Neural crest cell (in vitro differentiated cells): ENCODE data around the gene ATOH7. TPM values are rescaled to one million over a fixed set of nuclear protein-coding genes. Genes with fewer than 3 reads are reported as not detected.

Experiments
- DNase-seq: peaks from one replicate; pipeline ENCODE4 v3.0.0; 2021; ENCODE audit warnings: low read depth, mixed read lengths, low spot score
- H3K27ac Mint-ChIP-seq: one replicate; pipeline ENCODE4 v1.8.0; 2021; ENCODE audit warnings: mild to moderate bottlenecking, mixed read lengths; ENCODE audit not compliant: unreplicated experiment
- H3K27me3 Mint-ChIP-seq: 2 replicates; pipeline ENCODE4 v1.8.0; 2021; ENCODE audit warnings: low read depth, mild to moderate bottlenecking, mixed read lengths
- H3K36me3 Mint-ChIP-seq: 2 replicates; pipeline ENCODE4 v1.8.0; 2021; ENCODE audit warnings: low read depth, mild to moderate bottlenecking, mixed read lengths
- H3K4me1 Mint-ChIP-seq: 2 replicates; pipeline ENCODE4 v1.8.0; 2021; ENCODE audit warnings: mixed read lengths
- H3K4me3 Mint-ChIP-seq: one replicate; pipeline ENCODE4 v1.8.0; 2021; ENCODE audit warnings: mild to moderate bottlenecking, mixed read lengths
- H3K9me3 Mint-ChIP-seq: 2 replicates; pipeline ENCODE4 v1.8.0; 2021; ENCODE audit warnings: mixed read lengths
- total RNA-seq: library from RNA; stranded (reverse); gene quantifications from 2 replicates; pipeline ENCODE4 v1.2.1, GENCODE V29; 2021
- TF ChIP-seq, protein P1 (sequence below): fragments of 200-600 bp; sonication (generic); conservative IDR thresholded peaks from 2 replicates; pipeline ENCODE4 v1.5.0; 2021; ENCODE audit warnings: antibody characterized with exemption, mild to moderate bottlenecking

The ATOH7 gene
- total RNA-seq, 1 donor from 2014 or later, result 0.84 TPM

DNA sequence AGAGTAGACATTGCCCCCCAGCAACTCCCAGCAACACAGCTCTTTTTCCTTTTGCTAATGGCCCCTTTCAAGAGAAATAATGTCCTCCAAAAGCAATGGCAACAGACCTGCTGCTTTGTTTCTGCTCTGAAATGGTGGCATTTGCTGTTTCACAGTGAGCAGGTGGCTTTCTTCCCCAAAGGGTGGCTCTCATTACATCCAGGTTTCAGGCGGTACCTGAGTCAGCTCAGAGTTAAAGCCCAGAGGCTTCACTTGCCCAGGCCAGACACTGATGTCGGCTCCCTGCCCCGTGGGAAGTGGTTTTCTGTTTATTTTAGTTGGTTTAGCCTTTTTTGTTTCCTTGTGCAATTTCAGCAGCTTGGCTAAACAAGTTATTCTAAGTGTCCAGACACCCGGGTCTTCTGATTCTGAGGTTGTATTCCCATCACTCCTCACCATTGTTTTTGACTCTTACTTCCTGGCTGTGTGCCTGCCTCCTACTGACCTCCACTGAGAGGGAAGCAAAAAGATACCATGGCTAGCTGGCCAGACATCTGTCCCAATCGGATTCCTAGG lies 7.8 kb upstream of the ATOH7 start:
- TF ChIP-seq, protein P1, sequence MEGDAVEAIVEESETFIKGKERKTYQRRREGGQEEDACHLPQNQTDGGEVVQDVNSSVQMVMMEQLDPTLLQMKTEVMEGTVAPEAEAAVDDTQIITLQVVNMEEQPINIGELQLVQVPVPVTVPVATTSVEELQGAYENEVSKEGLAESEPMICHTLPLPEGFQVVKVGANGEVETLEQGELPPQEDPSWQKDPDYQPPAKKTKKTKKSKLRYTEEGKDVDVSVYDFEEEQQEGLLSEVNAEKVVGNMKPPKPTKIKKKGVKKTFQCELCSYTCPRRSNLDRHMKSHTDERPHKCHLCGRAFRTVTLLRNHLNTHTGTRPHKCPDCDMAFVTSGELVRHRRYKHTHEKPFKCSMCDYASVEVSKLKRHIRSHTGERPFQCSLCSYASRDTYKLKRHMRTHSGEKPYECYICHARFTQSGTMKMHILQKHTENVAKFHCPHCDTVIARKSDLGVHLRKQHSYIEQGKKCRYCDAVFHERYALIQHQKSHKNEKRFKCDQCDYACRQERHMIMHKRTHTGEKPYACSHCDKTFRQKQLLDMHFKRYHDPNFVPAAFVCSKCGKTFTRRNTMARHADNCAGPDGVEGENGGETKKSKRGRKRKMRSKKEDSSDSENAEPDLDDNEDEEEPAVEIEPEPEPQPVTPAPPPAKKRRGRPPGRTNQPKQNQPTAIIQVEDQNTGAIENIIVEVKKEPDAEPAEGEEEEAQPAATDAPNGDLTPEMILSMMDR, result no peak
- no peak for DNase-seq
- Mint-ChIP-seq H3K27me3 (no peaks in the 10 kb centered on the region), H3K4me3 (no peak overlapping the region), H3K9me3 (no peaks in the 10 kb centered on the region), H3K36me3 (no peaks in the 10 kb centered on the region), H3K27ac (no peak overlapping the region), H3K4me1 (no peaks in the 10 kb centered on the region)

DNA sequence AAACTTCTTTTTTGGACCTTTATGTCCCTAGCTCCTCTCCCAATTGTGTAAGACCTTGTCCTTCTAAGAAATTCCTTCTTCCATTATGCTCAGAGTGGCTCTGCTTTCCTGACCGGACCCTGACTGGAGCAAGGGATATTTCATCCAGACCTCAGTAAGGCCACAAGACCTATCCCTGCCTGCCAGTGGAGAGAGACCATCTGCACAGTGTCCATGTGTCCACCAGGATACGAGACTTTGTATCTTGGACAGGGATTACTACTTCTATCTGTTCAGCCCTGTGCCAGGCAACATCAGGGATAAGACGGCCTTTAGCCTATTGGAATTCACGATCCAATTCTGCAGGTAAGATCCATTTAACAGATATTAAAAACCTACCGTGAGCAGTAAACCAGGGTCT lies 7.2 kb upstream of the ATOH7 start:
- no peaks in the 10 kb centered on the region for H3K9me3 Mint-ChIP-seq
- H3K27ac Mint-ChIP-seq, result no peak overlapping the region
- TF ChIP-seq, protein P1, result no peak
- no peaks in the 10 kb centered on the region for H3K36me3 Mint-ChIP-seq
- H3K4me3 Mint-ChIP-seq, result no peak overlapping the region
- H3K4me1 Mint-ChIP-seq, result no peaks in the 10 kb centered on the region
- H3K27me3 Mint-ChIP-seq, result peaks cover under 1% of the 10 kb centered on the region
- DNase-seq, result no peak

DNA sequence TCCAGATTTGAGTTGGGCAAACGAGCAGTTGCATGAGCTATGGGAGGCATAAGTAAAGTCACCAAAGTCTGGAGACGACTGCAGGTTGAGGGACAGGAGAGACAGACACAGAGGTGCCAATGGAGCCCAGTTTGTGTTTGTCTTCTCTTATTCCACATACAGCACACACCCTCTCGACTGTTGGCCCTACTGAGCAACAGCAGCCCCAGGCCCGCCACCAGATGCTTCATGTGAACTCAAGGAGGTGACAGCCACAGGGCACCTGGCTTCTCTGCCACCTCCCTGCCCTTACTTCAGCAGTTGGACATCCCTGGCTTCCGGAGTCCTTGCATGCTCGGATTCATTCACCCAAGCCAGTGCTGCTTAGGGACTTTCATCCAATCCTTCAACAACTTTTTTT lies 6.5 kb upstream of the ATOH7 start:
- H3K27me3 Mint-ChIP-seq, result peaks cover 7% of the 10 kb centered on the region
- no peaks in the 10 kb centered on the region for H3K4me1 Mint-ChIP-seq
- H3K4me3 Mint-ChIP-seq, result no peak overlapping the region
- TF ChIP-seq, protein P1, result no peak
- no peaks in the 10 kb centered on the region for H3K9me3 Mint-ChIP-seq
- no peaks in the 10 kb centered on the region for H3K36me3 Mint-ChIP-seq
- no peak overlapping the region for H3K27ac Mint-ChIP-seq
- no peak for DNase-seq

DNA sequence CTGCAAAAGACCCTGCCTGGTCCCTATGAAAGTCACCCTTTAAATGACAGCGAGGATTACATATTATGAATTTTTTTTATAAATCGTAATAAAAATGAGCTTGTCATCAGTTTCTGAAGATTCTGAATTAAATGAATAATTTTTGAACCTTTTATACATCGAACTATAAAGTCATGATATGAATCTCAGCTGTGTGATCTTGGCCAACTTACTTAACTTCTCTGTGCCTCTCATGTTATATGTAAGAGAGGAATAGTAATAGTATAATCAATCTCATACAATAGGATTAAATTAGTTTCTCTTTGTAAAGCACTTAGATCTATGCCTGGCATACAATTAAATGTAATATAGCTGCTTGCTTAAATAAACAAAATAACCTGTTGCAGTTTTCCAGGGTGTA lies 5.3 kb upstream of the ATOH7 start:
- Mint-ChIP-seq H3K27me3 (peaks cover 14% of the 10 kb centered on the region), H3K4me1 (peaks cover 6% of the 10 kb centered on the region), H3K4me3 (no peak overlapping the region), H3K27ac (no peak overlapping the region), H3K9me3 (no peaks in the 10 kb centered on the region), H3K36me3 (no peaks in the 10 kb centered on the region)
- no peak for DNase-seq
- TF ChIP-seq, protein P1, result no peak

DNA sequence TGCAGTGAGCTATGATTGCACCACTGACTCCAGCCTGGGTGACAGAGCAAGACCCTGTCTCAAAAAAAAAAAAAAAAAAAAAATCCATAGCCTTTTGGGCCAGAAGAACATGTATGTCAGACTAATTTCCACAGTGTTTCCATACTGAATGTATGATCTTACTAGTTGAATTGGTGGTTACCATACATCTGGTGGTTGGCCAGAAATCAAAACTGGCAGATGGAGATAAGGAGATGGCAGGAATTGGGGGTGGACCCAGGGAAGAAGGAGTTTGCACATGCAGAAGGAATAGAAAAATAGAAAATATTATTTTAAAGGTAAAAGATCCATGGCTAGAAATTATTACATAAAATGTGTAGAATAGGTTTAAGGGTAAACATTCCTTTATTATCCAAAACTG lies 3.7 kb upstream of the ATOH7 start:
- H3K27me3 Mint-ChIP-seq, result peaks cover 23% of the 10 kb centered on the region
- DNase-seq, result no peak
- peaks cover 17% of the 10 kb centered on the region for H3K4me1 Mint-ChIP-seq
- no peak overlapping the region for H3K4me3 Mint-ChIP-seq
- no peaks in the 10 kb centered on the region for H3K9me3 Mint-ChIP-seq
- TF ChIP-seq, protein P1, result no peak
- H3K27ac Mint-ChIP-seq, result no peak overlapping the region
- no peaks in the 10 kb centered on the region for H3K36me3 Mint-ChIP-seq
